A673 (cell line): ENCODE data around the gene SFMBT2.

ENCODE experiments used
- EZH2 ChIP-seq: fragments of 200-600 bp; sonication (generic); IDR thresholded peaks from 2 replicates; pipeline ENCODE4 v1.6.1; 2017; ENCODE audit warnings: borderline replicate concordance, low read depth, mild to moderate bottlenecking, mixed read lengths, antibody characterized with exemption, low read length; ENCODE audit not compliant: poor library complexity, severe bottlenecking
- TF ChIP-seq, protein P1 (sequence below): fragments of 300-800, 200-600 bp; sonication (generic); conservative IDR thresholded peaks from 2 replicates; pipeline ENCODE4 v1.5.1; 2017; ENCODE audit warnings: low read depth, mild to moderate bottlenecking, antibody characterized with exemption, low read length, moderate library complexity, mixed read lengths

GRCh38 chr10:7409732-7410168 is 1.1 kb downstream of the SFMBT2 start:
- TF ChIP-seq EZH2: peak; percentile 90
- TF ChIP-seq, protein P1, sequence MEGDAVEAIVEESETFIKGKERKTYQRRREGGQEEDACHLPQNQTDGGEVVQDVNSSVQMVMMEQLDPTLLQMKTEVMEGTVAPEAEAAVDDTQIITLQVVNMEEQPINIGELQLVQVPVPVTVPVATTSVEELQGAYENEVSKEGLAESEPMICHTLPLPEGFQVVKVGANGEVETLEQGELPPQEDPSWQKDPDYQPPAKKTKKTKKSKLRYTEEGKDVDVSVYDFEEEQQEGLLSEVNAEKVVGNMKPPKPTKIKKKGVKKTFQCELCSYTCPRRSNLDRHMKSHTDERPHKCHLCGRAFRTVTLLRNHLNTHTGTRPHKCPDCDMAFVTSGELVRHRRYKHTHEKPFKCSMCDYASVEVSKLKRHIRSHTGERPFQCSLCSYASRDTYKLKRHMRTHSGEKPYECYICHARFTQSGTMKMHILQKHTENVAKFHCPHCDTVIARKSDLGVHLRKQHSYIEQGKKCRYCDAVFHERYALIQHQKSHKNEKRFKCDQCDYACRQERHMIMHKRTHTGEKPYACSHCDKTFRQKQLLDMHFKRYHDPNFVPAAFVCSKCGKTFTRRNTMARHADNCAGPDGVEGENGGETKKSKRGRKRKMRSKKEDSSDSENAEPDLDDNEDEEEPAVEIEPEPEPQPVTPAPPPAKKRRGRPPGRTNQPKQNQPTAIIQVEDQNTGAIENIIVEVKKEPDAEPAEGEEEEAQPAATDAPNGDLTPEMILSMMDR: no peak
